ENCODE measurements around the gene SLN. TPM values are rescaled to one million over a fixed set of nuclear protein-coding genes. Genes with fewer than 3 reads are reported as not detected.

SLN gene
- total RNA-seq, 2 donors from 2014 or later, result 767 to 1,160 TPM

DNA sequence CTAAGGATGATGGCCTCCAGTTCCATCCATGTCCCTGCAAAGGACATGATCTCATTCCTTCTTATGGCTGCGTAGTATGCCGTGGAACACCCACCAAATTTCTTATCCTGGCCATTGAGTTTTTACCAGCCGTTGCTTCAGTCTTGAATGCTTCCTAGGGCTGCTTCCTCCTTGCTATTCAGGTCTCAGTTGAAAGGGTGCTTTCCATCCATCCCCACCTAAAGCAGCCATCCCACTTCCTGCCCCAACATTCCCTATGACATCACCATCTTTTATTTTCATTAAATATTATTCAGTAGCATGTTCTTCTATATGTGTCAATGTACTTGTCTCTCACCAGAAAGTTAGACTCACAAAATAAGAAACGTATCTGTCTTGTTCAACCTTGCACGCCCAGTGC lies 40.7 kb upstream of the SLN start:
- H3K27me3 ChIP-seq, result no peaks in the 10 kb centered on the region
- H3K27ac ChIP-seq, result no peak overlapping the region
- H3K36me3 ChIP-seq, result no peaks in the 10 kb centered on the region
- H3K4me3 ChIP-seq, result no peak overlapping the region
- H3K9me3 ChIP-seq, result no peaks in the 10 kb centered on the region
- TF ChIP-seq, protein P1, sequence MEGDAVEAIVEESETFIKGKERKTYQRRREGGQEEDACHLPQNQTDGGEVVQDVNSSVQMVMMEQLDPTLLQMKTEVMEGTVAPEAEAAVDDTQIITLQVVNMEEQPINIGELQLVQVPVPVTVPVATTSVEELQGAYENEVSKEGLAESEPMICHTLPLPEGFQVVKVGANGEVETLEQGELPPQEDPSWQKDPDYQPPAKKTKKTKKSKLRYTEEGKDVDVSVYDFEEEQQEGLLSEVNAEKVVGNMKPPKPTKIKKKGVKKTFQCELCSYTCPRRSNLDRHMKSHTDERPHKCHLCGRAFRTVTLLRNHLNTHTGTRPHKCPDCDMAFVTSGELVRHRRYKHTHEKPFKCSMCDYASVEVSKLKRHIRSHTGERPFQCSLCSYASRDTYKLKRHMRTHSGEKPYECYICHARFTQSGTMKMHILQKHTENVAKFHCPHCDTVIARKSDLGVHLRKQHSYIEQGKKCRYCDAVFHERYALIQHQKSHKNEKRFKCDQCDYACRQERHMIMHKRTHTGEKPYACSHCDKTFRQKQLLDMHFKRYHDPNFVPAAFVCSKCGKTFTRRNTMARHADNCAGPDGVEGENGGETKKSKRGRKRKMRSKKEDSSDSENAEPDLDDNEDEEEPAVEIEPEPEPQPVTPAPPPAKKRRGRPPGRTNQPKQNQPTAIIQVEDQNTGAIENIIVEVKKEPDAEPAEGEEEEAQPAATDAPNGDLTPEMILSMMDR (IDR thresholded peaks at IDR 0.05), result no peak
- H3K4me1 ChIP-seq, result peaks cover 0 to 1% of the 10 kb centered on the region in 2 donors
- no peak for DNase-seq (ENCODE audit: low spot score)

DNA sequence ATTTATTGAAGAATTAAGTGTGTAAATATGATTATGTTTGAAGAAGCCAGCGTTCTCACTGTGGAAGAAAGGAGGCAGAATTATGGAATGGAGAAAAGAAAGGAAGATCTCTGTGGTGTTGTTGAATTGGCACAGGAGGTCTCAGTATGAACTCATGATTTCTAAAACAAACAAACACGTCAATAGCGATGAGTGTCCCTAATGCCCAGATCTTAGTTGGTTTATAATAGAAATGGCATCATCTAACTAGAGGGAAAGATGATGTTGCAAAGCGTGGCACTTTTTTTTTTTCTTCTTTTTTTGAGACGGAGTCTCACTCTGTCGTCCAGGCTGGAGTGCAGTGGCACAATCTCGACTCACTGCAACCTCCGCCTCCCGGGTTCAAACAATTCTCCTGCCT lies 39.2 kb upstream of the SLN start:
- Histone ChIP-seq H3K9me3 (no peaks in the 10 kb centered on the region), H3K27me3 (no peaks in the 10 kb centered on the region), H3K4me1 (peaks cover 0 to 8% of the 10 kb centered on the region in 2 donors), H3K27ac (no peak overlapping the region), H3K36me3 (no peaks in the 10 kb centered on the region), H3K4me3 (no peak overlapping the region)
- TF ChIP-seq, protein P1 (IDR thresholded peaks at IDR 0.05), result no peak
- DNase-seq (ENCODE audit: low spot score), result no peak

DNA sequence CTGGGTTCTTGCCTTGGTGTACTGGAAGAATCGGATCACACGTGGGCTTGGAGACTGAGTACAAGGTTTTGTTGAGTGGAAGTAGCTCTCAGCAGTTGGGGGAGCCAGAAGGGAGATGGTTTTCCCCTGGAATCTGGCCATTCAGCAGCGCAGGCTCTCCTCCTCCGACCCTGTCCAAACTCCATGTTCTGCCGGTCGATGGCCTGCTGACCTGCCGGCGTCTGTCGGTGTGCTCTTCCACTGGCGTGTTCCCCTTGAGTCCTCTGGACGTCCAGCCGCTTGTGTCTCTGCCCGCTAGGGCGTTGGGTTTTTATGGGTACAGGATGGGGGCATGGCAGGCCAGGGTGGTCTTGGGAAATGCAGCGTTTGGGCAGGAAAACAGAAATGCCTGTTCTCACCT lies 38.5 kb upstream of the SLN start:
- Histone ChIP-seq H3K4me1 (peaks cover 0 to 8% of the 10 kb centered on the region in 2 donors), H3K27ac (no peak overlapping the region), H3K9me3 (no peaks in the 10 kb centered on the region), H3K36me3 (no peaks in the 10 kb centered on the region), H3K4me3 (no peak overlapping the region), H3K27me3 (no peaks in the 10 kb centered on the region)
- DNase-seq (ENCODE audit: low spot score), result no peak
- TF ChIP-seq, protein P1 (IDR thresholded peaks at IDR 0.05), result no peak

DNA sequence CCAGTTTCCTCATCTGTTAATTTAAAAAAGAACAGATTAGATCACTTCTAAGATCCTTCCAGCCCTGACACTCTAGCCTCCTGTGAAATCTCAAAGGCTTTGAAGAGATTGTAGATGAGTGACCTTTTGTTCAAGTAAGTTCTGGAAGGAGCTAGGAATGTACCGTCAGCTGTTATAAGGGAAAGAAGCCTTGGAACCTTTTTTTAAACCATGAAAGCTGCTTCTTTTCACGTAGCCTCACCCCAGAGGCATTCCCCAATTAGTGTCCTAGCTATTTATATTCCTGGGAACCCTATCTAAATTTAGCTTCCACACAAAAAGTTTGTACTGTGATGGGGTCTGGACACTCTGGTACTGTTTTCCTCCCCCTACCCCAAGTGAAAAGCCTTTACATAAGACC lies 35.8 kb upstream of the SLN start:
- H3K36me3 ChIP-seq, result no peaks in the 10 kb centered on the region
- H3K27me3 ChIP-seq, result no peaks in the 10 kb centered on the region
- peaks cover 0 to 8% of the 10 kb centered on the region in 2 donors for H3K4me1 ChIP-seq
- no peak overlapping the region for H3K4me3 ChIP-seq
- H3K9me3 ChIP-seq, result no peaks in the 10 kb centered on the region
- TF ChIP-seq, protein P1 (IDR thresholded peaks at IDR 0.05), result no peak
- peak overlapping the region in 1 of 2 donors; percentile 7 for H3K27ac ChIP-seq
- no peak for DNase-seq (ENCODE audit: low spot score)

DNA sequence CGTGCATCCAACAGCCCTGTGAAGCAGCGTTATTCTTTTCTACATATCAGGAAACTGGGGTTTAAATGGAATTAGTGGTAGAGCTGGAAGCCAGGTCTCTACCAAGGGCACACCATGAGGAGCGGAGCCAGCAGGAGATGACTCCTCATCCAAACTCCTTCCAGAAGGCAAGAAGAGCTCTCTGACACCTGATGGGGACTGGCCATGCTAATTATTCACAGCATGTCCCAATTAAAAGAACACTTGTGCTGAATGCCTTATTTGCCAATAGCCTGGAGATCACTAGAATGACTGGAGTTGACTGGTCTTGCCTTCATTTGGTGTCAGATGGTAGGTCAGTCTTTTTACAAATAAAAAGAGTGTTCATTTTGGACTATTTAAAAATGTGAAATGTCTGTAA lies 32.9 kb upstream of the SLN start:
- H3K27me3 ChIP-seq, result no peaks in the 10 kb centered on the region
- H3K4me1 ChIP-seq, result peaks cover 0 to 8% of the 10 kb centered on the region in 2 donors
- H3K9me3 ChIP-seq, result peaks cover 0 to 3% of the 10 kb centered on the region in 2 donors
- no peak overlapping the region for H3K4me3 ChIP-seq
- no peak for DNase-seq (ENCODE audit: low spot score)
- no peak overlapping the region for H3K27ac ChIP-seq
- H3K36me3 ChIP-seq, result no peaks in the 10 kb centered on the region
- TF ChIP-seq, protein P1 (IDR thresholded peaks at IDR 0.05), result no peak

DNA sequence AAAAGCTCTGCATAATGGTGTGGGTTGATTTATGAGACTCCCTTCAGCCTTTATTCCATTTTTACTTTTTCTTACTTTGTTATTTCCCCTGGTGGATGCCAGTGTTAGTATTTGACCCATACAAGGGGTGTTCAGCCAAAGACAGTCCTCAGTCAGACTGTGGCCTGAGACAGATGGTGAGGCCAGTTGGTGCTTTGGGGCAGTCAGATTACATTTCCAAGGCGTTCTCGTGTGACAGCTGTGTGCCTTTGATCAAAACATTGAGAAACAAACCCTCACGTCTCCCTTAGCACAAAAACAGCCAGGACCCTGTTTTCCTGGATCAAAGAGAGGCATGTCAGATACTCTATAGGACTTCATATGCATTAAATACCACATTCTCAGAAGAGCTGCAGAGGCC lies 31.3 kb upstream of the SLN start:
- no peak for DNase-seq (ENCODE audit: low spot score)
- TF ChIP-seq, protein P1 (IDR thresholded peaks at IDR 0.05), result no peak
- no peak overlapping the region for H3K27ac ChIP-seq
- H3K4me3 ChIP-seq, result no peak overlapping the region
- peaks cover 0 to 8% of the 10 kb centered on the region in 2 donors for H3K4me1 ChIP-seq
- H3K27me3 ChIP-seq, result no peaks in the 10 kb centered on the region
- peaks cover 0 to 4% of the 10 kb centered on the region in 2 donors for H3K9me3 ChIP-seq
- no peaks in the 10 kb centered on the region for H3K36me3 ChIP-seq
